ENCODE results near the gene HS6ST1.
"Not testable (repeated sequence)": the region's sequence is repeated elsewhere in the genome, so short reads cannot be mapped to it uniquely, and the experiment has no call there.

Gene HS6ST1

GRCh38 chr2:128321784-128322714 lies 3.4 kb upstream of the HS6ST1 start:
- peak; percentile 73 to 75 for DNase-seq

GRCh38 chr2:128320906-128321771 lies 2.5 kb upstream of the HS6ST1 start:
- no peak for DNase-seq

- DNase-seq: no peak
Observed at GRCh38 chr2:128320192-128320905, 1.7 kb upstream of the HS6ST1 start.

- no peak for DNase-seq
Observed at GRCh38 chr2:128319631-128320191, 1.0 kb upstream of the HS6ST1 start.

GRCh38 chr2:128318245-128318644 lies 423 bp downstream of the HS6ST1 start:
- not testable (repeated sequence) for DNase-seq

DNA sequence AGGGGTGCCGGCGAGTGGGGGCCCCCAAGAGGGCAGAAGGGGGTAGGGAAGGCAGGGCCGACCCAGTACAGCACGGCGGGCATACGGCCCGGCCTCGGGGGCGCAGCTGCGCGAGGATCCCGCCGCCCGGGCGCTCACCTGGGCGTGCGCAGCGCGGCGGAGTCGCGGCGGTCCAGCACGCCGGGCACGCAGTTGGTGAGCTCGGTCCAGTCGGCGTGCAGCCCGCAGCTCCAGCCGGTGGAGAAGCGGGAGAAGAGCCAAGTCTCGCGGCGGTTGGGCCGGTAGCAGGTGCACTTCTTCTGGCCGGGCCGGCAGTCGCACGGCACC lies 806 bp downstream of the HS6ST1 start:
- DNase-seq: not testable (repeated sequence)

- DNase-seq: no peak
Observed at GRCh38 chr2:128317181-128317898, 1.3 kb downstream of the HS6ST1 start.

GRCh38 chr2:128316777-128317180 lies 1.9 kb downstream of the HS6ST1 start:
- no peak for DNase-seq

- DNase-seq: no peak
Observed at GRCh38 chr2:128315829-128316776, 2.6 kb downstream of the HS6ST1 start.

- DNase-seq: no peak
Observed at GRCh38 chr2:128315122-128315828, 3.4 kb downstream of the HS6ST1 start.

DNA sequence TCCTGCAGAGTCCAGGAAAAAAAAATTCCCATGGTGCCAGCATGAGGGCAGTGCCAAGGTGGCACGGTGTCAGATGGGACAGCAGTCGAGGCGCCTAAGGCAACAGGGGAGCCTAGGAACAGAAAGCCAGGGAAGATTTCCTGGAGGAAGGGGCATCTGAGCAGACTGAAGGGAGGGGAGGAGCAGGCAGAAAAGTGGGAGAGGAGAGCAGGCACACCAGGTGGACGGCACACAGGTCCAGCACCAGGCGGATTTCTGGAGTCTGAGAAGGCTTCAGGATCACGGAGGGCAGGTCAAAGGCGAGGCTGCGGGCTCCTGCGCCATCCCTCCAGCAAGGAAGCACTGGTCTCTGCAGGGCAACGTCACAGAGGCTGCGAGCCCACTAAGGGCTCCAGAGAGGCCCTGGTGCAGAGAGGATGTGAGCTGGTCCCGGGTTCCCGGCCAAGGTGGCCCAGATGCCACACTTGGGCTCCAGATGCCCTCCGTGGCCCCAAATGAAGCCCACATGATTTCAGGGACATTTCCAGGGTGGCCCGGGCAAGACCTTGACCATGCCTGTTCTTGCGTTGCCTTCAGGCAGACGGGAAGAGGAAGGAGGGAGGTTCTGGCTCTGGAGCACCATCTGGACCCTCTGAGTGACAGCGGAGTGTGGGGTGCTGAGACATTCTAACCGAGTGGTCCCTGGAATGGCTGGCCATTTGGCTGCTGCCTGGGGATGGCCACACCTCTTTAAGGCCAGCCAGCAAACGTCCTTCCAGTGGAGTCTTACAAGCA lies 4.1 kb downstream of the HS6ST1 start:
- no peak for DNase-seq

DNA sequence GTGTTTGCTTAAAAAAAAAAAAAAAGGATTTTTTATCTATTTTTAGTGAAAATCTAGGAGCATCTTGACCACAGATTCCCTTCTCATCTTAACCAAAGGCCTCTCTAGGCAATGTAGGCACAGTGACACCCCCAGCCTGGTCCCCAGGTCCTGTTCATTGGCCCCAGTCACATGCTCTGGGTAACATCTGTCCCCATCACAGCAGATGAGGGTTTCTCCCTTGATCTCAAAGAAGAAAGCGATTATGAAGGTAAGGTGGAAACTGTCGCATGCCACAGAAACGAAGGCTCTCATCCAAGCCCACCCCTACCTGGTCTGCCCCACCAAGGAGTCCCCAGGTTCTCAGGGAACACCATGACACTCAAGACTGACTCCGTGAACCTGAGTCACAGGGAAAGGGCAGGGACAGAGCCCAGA lies 4.7 kb downstream of the HS6ST1 start:
- no peak for DNase-seq

- no peak for DNase-seq
Observed at GRCh38 chr2:128313091-128313836, 5.4 kb downstream of the HS6ST1 start.

- no peak for DNase-seq
Observed at GRCh38 chr2:128312411-128312810, 6.3 kb downstream of the HS6ST1 start.

GRCh38 chr2:128311755-128312341 lies 6.8 kb downstream of the HS6ST1 start:
- no peak for DNase-seq

- no peak for DNase-seq
Observed at GRCh38 chr2:128311216-128311754, 7.4 kb downstream of the HS6ST1 start.

GRCh38 chr2:128310761-128311160 lies 7.9 kb downstream of the HS6ST1 start:
- no peak for DNase-seq

All from activated CD4-positive, alpha-beta T cell treated with anti-CD3 and anti-CD28 coated beads, Interleukin-2, amount 50 U/mL, for 4 hours (primary cell).